Measurements from ENCODE around the gene ALDH1L2. TPM values are rescaled to one million over a fixed set of nuclear protein-coding genes. Genes with fewer than 3 reads are reported as not detected.

Gene ALDH1L2
- total RNA-seq, 1 experiment from 2014 or later: 7.7 TPM

- ATAC-seq (no peak), DNase-seq (ENCODE audit: low spot score) (no peak)
- Mint-ChIP-seq H3K27ac (no peak overlapping the region), H3K27me3 (ENCODE audit: low read depth) (no peaks in the 10 kb centered on the region; the same call in 1 of the 2 replicates), H3K4me1 (no peaks in the 10 kb centered on the region), H3K4me3 (no peak overlapping the region), H3K9me3 (no peaks in the 10 kb centered on the region), H3K36me3 (no peaks in the 10 kb centered on the region)
- ChIA-PET POLR2A (no interaction called here), CTCF (no interaction called here)
- TF ChIP-seq ZNF263 (CRISPR knock-in tag; IDR thresholded peaks at IDR 0.05; ENCODE audit: low read depth) (no peak), SMAD3 (CRISPR knock-in tag; IDR thresholded peaks at IDR 0.05; ENCODE audit: borderline replicate concordance) (no peak), MXD4 (CRISPR knock-in tag; IDR thresholded peaks at IDR 0.05; ENCODE audit: borderline replicate concordance) (no peak), ATF2 (CRISPR knock-in tag; IDR thresholded peaks at IDR 0.05; ENCODE audit: borderline replicate concordance, low read depth) (no peak), RELA (CRISPR knock-in tag; IDR thresholded peaks at IDR 0.05; ENCODE audit: borderline replicate concordance) (no peak), SMAD4 (CRISPR knock-in tag; IDR thresholded peaks at IDR 0.05) (no peak), FOXP1 (CRISPR knock-in tag; IDR thresholded peaks at IDR 0.05; ENCODE audit: borderline replicate concordance) (no peak), ZNF423 (CRISPR knock-in tag; IDR thresholded peaks at IDR 0.05) (no peak), EMX1 (CRISPR knock-in tag; IDR thresholded peaks at IDR 0.05) (no peak), USF2 (CRISPR knock-in tag; IDR thresholded peaks at IDR 0.05) (no peak), ATF6 (CRISPR knock-in tag; IDR thresholded peaks at IDR 0.05) (no peak), PRRX2 (CRISPR knock-in tag; IDR thresholded peaks at IDR 0.05) (no peak)
Measured at GRCh38 chr12:104971306-104971705, 113.0 kb downstream of the ALDH1L2 start.

Other genes starting within 250 kb of the ALDH1L2 start
- 2.8 to 3.8 TPM (median 3.8 TPM) in 3 replicates for gene SLC41A2, start 126.2 kb downstream of the ALDH1L2 start, total RNA-seq (2021)
- gene NOPCHAP1, start 98.1 kb downstream of the ALDH1L2 start, total RNA-seq (2021): 34.8 to 38.2 TPM (median 35.0 TPM) in 3 replicates
- gene WASHC4, start 23.3 kb upstream of the ALDH1L2 start, total RNA-seq (2021): 40.4 to 43.4 TPM (median 42.9 TPM) in 3 replicates
- gene APPL2, start 151.7 kb upstream of the ALDH1L2 start, total RNA-seq (2021): 16.1 to 21.7 TPM (median 19.9 TPM) in 3 replicates
- 25.5 to 31.2 TPM (median 27.4 TPM) in 3 replicates for gene C12orf75, start 246.2 kb upstream of the ALDH1L2 start, total RNA-seq (2021)

Data from WTC11 (cell line).